Urothelium cell line (cell line): Measurements from ENCODE around the gene UBAC2.

Source experiments
- DNase-seq: peaks from one replicate; pipeline ENCODE4 v3.0.0; 2011; ENCODE audit warnings: low spot score, mixed read lengths
- FAIRE-seq: peaks from 2 replicates; lab custom pipeline; 2011; peaks lifted over from hg19 to GRCh38; lab: Jason Lieb, UNC

The UBAC2 gene

GRCh38 chr13:99421758-99422585 lies 221.3 kb downstream of the UBAC2 start:
- FAIRE-seq (no peak), DNase-seq (no peak)

GRCh38 chr13:99422586-99423220 lies 222.0 kb downstream of the UBAC2 start:
- no peak for DNase-seq
- no peak for FAIRE-seq

- no peak for FAIRE-seq
Measured at GRCh38 chr13:99425485-99426341, 225.1 kb downstream of the UBAC2 start.

GRCh38 chr13:99426426-99426825 lies 225.8 kb downstream of the UBAC2 start:
- DNase-seq, result no peak
- FAIRE-seq, result no peak

More at GRCh38 chr13:99425485-99426341, 225.1 kb downstream of the UBAC2 start:
- no peak for DNase-seq

GRCh38 chr13:99429670-99430069 lies 229.0 kb downstream of the UBAC2 start:
- no peak for DNase-seq
- no peak for FAIRE-seq

GRCh38 chr13:99431927-99432608 lies 231.4 kb downstream of the UBAC2 start:
- DNase-seq (no peak), FAIRE-seq (no peak)

GRCh38 chr13:99432609-99433542 lies 232.2 kb downstream of the UBAC2 start:
- peak; percentile 62 for DNase-seq
- no peak for FAIRE-seq

GRCh38 chr13:99433543-99434075 lies 233.0 kb downstream of the UBAC2 start:
- no peak for DNase-seq
- no peak for FAIRE-seq

GRCh38 chr13:99434258-99434788 lies 233.7 kb downstream of the UBAC2 start:
- DNase-seq (no peak), FAIRE-seq (no peak)

- FAIRE-seq, result no peak
Measured at GRCh38 chr13:99435116-99435515, 234.5 kb downstream of the UBAC2 start.

GRCh38 chr13:99435998-99436397 lies 235.3 kb downstream of the UBAC2 start:
- FAIRE-seq (no peak), DNase-seq (no peak)

More at GRCh38 chr13:99435116-99435515, 234.5 kb downstream of the UBAC2 start:
- no peak for DNase-seq
